ENCODE results near the gene SEL1L. TPM values are rescaled to one million over a fixed set of nuclear protein-coding genes. Genes with fewer than 3 reads are reported as not detected.
A peak's percentile ranks its signal among the peaks of the same experiment; 100 is the strongest.

SEL1L gene
- total RNA-seq, 1 donor from 2014 or later = 43.1 TPM

DNA sequence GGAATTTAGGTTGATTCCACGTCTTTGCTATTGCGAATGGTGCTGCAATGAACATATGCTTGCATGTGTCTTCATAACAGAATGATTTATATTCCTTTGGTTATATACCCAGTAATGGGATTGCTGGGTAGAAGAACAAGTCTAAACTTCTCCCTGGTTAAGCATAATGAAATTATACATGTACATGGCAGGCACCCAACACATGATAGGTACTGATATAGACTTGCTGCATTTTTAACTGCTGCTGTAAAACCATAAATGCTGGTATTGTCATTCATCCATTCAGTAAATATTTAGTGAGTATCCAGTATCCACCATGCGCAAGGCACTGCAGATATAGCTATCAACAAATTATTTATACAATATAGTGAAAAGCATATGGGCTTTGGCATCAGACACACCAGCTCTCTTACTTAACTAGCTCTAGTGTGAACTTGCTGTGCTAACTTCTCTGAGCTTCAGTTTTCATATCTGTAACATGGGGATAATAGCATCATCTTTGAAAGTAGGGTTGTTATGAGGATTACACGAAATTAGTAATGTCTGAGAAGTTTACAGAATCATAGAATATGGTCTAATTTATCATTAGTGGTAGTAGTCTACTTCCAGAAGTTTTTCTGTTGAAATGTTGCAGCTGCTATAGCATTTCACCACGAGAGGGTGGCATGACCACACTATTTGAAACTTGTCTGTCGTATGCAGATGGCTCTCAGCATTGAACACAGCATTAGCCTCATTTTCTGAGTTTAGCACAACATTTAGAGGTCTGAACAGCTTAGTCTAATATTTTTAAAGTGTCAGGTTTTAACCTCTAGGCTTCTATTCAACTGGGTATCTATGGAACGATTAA is 32.0 kb upstream of the SEL1L start:
- Mint-ChIP-seq H3K4me1 (ENCODE audit: low read depth, unreplicated experiment) (no peaks in the 10 kb centered on the region), H3K27ac (ENCODE audit: unreplicated experiment) (no peak overlapping the region), H3K27me3 (ENCODE audit: unreplicated experiment) (no peaks in the 10 kb centered on the region), H3K36me3 (ENCODE audit: unreplicated experiment) (no peaks in the 10 kb centered on the region), H3K4me3 (ENCODE audit: unreplicated experiment) (no peak overlapping the region), H3K9me3 (ENCODE audit: unreplicated experiment) (no peaks in the 10 kb centered on the region)
- TF ChIP-seq, protein P1, sequence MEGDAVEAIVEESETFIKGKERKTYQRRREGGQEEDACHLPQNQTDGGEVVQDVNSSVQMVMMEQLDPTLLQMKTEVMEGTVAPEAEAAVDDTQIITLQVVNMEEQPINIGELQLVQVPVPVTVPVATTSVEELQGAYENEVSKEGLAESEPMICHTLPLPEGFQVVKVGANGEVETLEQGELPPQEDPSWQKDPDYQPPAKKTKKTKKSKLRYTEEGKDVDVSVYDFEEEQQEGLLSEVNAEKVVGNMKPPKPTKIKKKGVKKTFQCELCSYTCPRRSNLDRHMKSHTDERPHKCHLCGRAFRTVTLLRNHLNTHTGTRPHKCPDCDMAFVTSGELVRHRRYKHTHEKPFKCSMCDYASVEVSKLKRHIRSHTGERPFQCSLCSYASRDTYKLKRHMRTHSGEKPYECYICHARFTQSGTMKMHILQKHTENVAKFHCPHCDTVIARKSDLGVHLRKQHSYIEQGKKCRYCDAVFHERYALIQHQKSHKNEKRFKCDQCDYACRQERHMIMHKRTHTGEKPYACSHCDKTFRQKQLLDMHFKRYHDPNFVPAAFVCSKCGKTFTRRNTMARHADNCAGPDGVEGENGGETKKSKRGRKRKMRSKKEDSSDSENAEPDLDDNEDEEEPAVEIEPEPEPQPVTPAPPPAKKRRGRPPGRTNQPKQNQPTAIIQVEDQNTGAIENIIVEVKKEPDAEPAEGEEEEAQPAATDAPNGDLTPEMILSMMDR (IDR thresholded peaks at IDR 0.05; ENCODE audit: partially characterized antibody, unreplicated experiment) = peak; percentile 51
- peak; percentile 32 for DNase-seq

DNA sequence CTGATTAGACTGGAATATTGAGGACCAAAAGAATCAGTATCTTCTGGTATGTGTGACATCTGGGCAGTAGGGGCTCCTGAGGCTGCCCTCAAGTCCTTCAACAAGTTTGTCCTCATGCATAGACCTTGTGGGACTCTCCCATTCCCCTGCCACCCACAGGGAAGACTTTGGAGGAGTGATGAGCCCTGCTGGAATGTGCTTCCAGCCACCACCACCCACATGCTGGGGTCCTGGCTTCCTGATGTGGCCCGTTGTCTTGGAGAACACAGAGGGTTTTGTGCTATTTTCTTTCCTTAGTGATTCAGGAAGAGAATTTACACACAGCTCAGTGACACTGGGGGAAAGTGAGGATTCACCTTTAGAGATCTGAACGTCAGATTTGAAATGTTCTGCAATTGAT is 29.2 kb upstream of the SEL1L start:
- Mint-ChIP-seq H3K4me3 (ENCODE audit: unreplicated experiment) (no peak overlapping the region), H3K4me1 (ENCODE audit: low read depth, unreplicated experiment) (no peaks in the 10 kb centered on the region), H3K36me3 (ENCODE audit: unreplicated experiment) (no peaks in the 10 kb centered on the region), H3K9me3 (ENCODE audit: unreplicated experiment) (no peaks in the 10 kb centered on the region), H3K27me3 (ENCODE audit: unreplicated experiment) (no peaks in the 10 kb centered on the region), H3K27ac (ENCODE audit: unreplicated experiment) (no peak overlapping the region)
- TF ChIP-seq, protein P1 (IDR thresholded peaks at IDR 0.05; ENCODE audit: partially characterized antibody, unreplicated experiment) = no peak
- no peak for DNase-seq

DNA sequence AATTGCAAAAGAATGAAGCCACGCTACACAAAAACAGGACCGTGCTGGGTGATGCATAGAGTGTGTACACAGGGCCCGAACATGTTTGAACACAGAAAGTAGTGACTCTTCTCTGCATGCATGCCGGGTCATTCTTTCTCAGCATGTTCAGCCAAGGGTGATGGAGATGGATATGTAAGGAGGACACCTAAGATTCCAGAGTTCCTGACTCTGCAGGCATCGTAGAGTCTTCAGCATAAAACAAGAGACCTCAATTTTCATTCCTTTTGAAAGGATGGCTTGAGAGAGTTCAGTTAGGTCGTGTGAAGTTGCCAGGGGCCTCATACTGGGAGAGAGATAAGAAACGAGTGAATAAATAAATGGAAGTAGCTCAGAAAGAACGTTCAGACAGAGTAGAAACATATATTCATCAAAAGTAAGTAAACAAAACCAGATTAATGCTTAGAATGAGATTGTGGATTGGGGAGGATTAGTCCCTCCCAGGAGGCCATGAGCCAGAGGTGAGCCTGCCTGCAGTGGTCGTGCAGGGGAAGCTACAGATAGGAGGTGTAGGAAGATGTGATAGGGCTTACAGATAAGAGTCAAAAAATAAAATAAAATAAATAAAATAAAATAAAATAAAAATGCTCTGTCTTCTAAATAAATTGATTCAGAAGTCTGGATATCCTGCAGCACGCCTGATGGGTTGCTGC is 27.6 kb upstream of the SEL1L start:
- Mint-ChIP-seq H3K4me3 (ENCODE audit: unreplicated experiment) (no peak overlapping the region), H3K9me3 (ENCODE audit: unreplicated experiment) (no peaks in the 10 kb centered on the region), H3K4me1 (ENCODE audit: low read depth, unreplicated experiment) (no peaks in the 10 kb centered on the region), H3K36me3 (ENCODE audit: unreplicated experiment) (no peaks in the 10 kb centered on the region), H3K27me3 (ENCODE audit: unreplicated experiment) (no peaks in the 10 kb centered on the region), H3K27ac (ENCODE audit: unreplicated experiment) (no peak overlapping the region)
- TF ChIP-seq, protein P1 (IDR thresholded peaks at IDR 0.05; ENCODE audit: partially characterized antibody, unreplicated experiment) = no peak
- DNase-seq = no peak

DNA sequence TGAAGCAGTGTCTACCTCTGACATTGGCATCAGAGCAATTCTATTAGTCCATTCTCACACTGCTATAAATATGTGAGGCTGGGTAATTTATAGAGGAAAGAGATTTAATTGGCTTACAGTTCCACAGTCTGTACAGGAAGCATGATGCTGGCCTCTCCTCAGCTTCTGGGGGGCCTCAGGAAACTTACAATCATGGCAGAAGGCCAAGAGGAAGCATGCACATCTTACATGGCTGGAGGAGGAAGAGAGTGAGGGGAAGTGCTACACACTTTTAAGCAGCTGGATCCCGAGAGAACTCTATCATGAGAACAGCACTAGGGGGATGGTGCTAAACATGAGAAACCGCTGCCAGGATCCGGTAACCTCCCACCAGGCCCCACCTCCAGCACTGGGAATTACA is 25.7 kb upstream of the SEL1L start:
- Mint-ChIP-seq H3K4me3 (ENCODE audit: unreplicated experiment) (no peak overlapping the region), H3K27ac (ENCODE audit: unreplicated experiment) (no peak overlapping the region), H3K4me1 (ENCODE audit: low read depth, unreplicated experiment) (no peaks in the 10 kb centered on the region), H3K9me3 (ENCODE audit: unreplicated experiment) (no peaks in the 10 kb centered on the region), H3K27me3 (ENCODE audit: unreplicated experiment) (no peaks in the 10 kb centered on the region), H3K36me3 (ENCODE audit: unreplicated experiment) (no peaks in the 10 kb centered on the region)
- DNase-seq = no peak
- TF ChIP-seq, protein P1 (IDR thresholded peaks at IDR 0.05; ENCODE audit: partially characterized antibody, unreplicated experiment) = no peak

DNA sequence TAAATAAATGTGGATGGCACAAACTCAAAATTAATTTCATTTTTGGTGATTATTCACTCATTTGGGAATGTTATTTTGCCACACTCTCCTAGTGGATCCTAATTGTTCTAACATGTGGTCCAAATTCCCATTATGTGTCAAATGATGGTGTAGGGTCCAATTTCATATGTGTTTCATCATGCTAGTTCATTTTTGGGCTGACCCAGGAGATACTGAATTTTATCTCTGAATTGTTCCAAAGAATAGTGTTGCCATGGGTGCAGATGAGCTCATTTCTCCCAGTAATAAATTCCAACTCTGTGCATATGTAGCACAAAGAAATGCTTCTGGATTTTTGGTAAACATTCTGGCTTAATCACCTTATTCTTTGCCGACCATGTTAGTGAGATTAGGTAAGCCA is 23.5 kb upstream of the SEL1L start:
- Mint-ChIP-seq H3K36me3 (ENCODE audit: unreplicated experiment) (no peaks in the 10 kb centered on the region), H3K27me3 (ENCODE audit: unreplicated experiment) (no peaks in the 10 kb centered on the region), H3K4me3 (ENCODE audit: unreplicated experiment) (no peak overlapping the region), H3K27ac (ENCODE audit: unreplicated experiment) (no peak overlapping the region), H3K9me3 (ENCODE audit: unreplicated experiment) (no peaks in the 10 kb centered on the region), H3K4me1 (ENCODE audit: low read depth, unreplicated experiment) (no peaks in the 10 kb centered on the region)
- TF ChIP-seq, protein P1 (IDR thresholded peaks at IDR 0.05; ENCODE audit: partially characterized antibody, unreplicated experiment) = no peak
- no peak for DNase-seq

All from glutamatergic neuron (in vitro differentiated cells).